T-helper 2 cell (primary cell): Measurements from ENCODE around the gene MT3.

Experiments
- DNase-seq, 5 experiments: peaks; one replicate each; pipeline versions ENCODE4 v3.0.0 to v3.0.0-alpha.2; 2012 to 2022

Gene MT3

DNA sequence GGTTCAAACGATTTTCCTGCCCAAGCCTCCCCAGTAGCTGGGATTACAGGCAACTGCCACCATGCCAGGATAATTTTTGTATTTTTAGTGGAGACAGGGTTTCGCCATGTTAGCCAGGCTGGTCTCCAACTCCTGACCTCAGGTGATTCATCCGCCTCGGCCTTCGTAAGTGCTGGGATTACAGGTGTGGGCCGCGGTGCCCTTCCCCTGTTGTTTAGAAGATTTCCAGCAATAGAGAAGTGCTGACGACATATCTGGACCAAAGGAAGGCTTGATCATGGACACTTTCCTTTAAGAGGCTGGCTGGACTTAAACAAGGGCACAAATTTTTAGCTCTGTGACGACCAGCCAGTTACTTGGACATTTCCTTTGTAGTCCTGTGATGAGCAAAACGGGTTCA lies 41.9 kb downstream of the MT3 start:
- DNase-seq: no peak

GRCh38 chr16:56631832-56632155 lies 42.5 kb downstream of the MT3 start:
- no peak for DNase-seq

DNA sequence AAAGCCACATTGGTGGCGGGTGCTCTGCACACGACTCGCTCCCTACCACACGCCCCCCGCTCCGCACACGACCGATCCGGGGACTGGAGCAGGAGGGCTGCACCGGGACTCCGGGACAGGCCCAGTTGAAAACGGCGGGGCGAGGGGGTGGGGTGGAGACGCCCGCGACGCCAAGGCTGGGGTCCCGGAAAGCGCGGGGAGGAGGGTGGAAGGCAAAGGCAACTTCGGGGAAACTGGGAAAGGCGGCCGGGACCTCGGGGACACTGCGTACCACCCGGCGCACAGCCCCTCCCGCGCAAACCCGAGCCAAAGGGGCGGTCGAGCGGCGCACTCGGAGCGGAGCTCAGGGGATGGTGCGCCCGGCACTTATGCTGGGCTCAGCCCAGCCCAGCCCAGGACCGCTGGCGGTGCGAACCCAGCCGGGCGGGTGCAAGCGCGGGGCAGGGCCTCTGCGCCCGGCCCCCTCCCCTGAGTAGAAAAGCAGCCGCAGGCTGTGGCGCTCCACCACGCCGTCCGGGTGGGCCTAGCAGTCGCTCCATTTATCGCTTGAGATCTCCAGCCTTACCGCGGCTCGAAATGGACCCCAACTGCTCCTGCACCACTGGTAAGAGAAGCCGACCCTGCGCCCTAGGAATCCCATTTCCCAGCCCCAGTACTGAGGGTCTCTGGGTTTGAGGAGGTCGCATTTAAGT lies 43.0 kb downstream of the MT3 start, which contains the start of gene MT1M:
Gene MT1M (plus strand): TSS at position 504 of the 692 bp plus-strand sequence. CDS start 73 bp downstream, at position 577.
- DNase-seq: no peak

DNA sequence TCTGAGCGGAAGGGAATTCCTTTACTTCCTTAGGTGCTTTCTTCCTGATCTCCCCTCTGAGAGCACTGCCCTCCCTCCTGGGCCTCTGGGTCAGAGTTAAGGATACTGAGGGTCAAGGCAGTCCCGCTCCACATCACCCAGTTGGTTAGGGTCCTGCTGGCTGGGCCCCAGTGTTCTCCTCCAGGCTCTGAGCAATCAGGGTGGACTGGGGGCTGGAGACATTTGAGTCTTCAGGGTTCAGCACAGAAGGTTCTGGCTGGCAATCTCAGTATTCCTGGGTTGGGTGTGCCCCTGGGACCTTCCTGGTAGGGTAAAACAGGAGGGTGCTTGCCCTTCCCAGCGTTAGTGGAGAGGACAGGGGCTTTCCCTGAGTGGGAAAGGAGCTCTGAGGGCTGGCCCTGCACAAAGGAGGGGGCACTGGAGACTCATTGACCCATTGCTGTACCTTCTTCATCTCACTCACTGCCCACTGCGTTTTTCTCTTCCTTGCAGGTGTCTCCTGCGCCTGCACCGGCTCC lies 43.6 kb downstream of the MT3 start:
- no peak for DNase-seq

GRCh38 chr16:56633535-56633934 lies 44.2 kb downstream of the MT3 start:
- no peak for DNase-seq

DNA sequence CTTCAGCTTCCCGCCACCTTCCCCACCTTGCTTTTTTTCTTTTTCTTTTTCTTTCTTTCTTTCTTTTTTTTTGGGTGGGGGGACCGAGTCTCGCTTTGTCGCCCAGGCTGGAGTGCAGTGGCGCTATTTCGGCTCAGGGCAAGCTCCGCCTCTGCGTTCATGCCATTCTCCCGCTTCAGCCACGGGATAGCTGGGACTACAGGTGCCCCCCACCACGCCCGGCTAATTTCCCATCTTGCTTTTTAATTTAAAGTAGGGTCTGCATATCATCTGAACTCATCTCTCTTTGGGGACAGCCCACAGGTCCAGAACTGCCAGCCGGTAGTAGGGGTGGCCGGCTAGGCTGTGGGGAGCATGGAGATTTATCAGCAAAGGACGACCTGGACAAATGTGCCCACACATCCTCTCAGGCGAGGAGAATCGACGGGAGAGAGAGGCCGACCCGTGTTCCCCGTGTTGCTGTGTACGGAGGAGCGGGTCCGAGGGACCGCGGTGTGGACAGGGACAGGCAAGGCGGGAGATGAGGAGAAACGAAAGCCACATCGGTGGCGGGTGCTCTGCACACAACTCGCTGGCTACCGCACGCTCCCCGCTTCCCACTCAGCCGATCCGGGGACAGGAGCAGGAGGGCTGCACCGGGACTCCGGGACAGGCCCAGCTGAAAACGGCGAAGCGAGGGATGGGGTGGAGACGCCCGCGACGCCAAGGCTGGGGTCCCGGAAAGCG lies 45.5 kb downstream of the MT3 start:
- no peak for DNase-seq

- DNase-seq: peak in 1 of 5 experiments; percentile 43
Observed at GRCh38 chr16:56635441-56635967, 46.2 kb downstream of the MT3 start.

- no peak for DNase-seq
Observed at GRCh38 chr16:56636616-56637413, 47.5 kb downstream of the MT3 start.

GRCh38 chr16:56637814-56638750 lies 48.8 kb downstream of the MT3 start, which contains the start of gene MT1A:
Gene MT1A, plus strand, starts transcription at chr16:56638666. Its CDS starts 73 bp downstream, at chr16:56638739.
- peak in 1 of 5 experiments; percentile 53 for DNase-seq

- DNase-seq: no peak
Observed at GRCh38 chr16:56639045-56639444, 49.7 kb downstream of the MT3 start.

DNA sequence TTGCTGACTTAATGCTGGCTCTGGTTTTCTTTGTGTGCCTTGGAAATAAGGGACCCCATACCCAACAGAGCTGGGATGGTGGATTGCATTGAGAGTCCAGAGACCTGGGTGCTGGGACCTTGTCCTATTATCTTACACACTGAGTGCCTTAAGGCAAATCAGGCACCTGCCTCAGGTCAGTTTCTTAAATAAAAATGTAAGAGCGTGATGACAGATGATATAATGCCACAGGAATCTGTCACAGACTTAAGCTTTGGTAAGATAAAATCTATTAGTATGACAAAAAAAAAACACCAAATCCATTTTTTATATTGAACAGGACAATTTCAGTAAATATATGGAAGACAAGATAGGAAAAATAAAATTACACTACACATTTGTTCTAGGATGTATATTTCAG lies 50.7 kb downstream of the MT3 start:
- no peak for DNase-seq
